HG03521 (cell line): ENCODE results near the gene UBA7.

Source experiments
- ATAC-seq: cut with Tn5 transposase; IDR thresholded peaks from one replicate; pipeline ENCODE4 v1.9.1; 2021; ENCODE audit warnings: mild to moderate bottlenecking, moderate library complexity; ENCODE audit not compliant: unreplicated experiment

The UBA7 gene

DNA sequence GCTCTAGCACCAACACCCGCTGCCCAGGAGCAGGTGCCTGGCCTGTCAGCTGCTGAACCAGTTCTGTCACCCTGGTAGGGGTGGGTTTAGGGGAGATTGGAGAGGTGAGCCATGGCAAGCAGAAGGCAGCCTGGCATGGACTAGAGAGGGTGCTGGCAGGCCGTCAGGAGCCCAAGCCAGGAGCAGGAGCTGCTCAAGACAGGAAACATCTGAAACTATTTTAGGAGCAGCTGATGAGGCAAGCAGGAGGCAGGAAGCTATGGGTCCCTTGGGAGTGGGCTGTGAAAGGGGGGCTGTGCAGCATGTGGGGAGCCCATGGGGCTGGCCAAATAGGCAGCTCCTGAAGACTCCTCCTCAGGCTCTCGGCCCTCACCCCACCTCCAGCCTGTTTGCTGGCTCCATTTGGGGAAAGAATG, 8.4 kb downstream of the UBA7 start:
- ATAC-seq = no peak

DNA sequence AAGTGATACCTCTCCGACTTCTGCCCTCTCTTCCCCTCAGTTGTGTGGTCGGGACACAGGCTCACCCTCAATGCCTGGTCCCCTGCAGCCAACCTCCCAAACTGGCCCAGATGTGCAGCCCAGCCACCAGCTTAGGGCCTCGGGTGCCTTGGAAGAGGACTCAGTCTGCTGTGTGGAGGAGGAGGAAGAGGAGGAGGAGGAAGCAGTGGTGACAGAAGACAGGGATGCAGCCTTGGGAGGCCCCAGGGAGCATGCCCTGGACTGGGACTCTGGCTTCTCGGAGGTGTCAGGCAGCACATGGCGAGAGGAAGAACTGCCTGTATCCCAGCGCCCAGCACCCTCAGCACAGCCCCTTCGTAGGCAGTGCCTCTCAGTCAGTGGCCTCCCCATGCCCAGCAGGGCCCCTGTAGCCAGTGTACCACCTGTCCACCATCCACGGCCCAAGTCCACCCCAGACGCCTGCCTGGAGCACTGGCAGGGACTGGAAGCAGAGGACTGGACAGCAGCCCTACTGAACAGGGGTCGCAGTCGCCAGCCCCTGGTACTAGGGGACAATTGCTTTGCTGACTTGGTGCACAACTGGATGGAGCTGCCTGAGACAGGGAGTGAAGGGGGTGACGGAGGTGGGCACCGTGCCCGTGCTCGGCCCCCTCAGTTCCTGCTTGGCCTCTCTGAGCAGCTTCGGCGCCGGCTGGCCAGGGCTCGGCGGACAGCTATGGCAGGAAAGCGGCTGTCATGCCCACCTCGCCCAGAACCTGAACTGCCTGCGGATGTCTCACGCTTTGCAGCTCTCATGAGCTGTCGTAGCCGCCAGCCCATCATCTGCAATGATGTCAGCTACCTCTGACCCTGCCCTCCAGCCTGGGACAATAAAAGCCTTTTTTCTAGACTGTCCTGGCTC, 9.4 kb downstream of the UBA7 start:
- no peak for ATAC-seq

DNA sequence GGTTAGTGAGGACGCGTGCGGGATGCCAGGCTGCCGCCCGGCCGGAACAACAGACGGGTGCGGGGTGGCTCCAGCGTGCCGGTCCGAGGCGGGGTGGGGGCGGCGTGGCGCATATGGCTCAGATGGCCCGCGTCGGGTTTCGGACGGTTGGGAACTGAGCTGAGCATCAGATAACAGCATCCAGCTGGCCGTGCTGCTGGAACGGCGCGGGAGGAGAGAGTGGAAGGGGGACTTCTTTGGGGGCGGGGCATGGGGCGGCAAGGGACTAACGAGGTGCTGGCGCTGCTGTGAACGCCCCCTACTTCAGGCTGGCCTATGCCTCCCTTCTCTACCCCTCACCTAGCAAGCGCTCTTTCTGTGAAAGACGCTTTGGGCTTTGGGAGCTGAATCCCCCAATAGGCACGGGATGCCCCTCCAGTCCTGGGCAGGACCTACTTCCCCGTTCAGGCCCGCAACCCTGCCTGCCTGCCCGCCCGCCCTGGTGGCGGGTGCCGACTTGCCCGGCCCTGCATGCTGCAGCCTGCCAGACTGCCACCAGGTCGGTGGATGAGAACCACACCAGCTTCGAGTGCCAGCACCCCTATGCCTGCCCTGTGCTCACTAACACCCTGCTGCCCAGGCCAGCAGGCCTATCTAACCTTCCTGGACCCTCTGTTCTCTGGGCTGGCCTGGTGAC, 10.2 kb downstream of the UBA7 start:
- ATAC-seq = no peak

DNA sequence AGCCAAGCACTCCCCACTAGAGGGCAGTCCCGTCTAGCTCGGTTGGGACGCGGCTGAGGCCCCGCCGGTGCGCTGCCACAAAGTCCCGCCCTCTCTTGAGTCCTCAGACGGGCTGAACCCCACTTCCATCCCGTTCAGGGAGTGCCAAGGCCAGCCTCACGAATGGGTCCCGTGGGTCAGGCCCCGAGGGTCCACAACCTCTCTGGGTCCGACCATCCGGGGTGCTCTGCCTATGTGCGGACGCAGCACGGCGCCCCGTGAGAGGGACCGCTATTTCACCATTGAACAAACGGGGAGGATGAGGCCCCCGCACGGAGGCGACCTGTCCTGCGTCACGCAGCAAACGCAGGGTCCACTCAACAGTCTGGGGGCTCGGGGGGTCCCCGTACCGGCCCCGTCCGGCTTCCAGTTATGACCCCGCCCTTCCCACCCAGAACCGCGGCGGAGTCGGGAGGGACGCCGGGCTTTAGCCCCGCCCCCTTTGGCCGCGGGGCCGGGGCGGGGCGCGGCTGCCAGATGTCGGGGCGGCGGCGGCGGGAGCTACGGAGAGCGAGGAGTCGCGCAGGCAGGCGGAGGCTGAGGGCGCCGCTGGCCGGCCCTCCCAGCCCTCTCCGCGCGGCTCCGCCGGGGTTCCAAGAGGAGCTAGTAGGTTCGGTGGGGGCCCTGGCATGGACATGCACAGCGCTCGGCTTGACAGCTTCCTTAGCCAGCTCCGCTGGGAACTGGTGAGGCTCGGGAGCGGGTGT, 10.9 kb downstream of the UBA7 start, which contains the start of gene INKA1:
Gene INKA1 (plus strand): TSS at position 543 of the 746 bp plus-strand sequence. CDS start 132 bp downstream, at position 675.
- ATAC-seq = peak; percentile 57

DNA sequence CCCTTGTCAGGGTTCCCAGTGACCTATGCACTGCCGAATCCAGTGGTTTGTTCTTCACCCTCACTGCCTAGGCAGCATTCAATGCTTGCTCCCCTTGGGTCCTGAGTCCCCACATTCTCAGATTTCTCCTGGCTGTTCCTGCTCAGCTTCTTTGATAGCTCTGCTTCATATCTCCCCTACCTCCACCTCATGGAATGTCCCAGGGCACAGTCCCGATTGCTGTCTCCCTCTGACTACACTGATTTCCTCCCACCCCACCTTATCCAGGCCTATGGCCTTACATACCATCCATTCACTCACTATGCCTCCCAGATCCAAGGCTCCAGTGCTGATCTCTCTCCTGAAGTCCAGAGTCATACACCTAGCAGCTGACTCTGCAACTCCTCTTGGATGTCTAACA, 12.6 kb downstream of the UBA7 start:
- no peak for ATAC-seq

DNA sequence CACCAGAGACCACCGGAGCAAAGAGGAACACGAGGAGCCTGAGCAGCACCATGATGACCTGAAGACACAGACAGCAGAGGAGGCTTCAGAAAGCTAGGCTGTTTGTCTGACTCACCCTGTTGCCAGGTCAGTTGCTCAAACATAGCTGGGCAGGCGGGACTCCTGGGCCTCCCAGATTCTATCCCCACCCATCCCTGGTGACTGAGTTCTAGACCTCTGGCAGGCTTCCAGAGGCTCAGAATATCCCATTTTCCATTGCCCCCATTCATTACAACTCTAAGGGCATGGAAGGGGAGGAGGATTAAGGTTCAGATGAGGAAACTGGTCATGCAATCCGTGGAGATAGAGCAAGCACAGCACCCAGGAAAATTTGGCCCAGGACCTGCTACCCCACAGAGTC, 14.0 kb downstream of the UBA7 start, which contains the start of gene CDHR4:
Gene CDHR4 (minus strand): TSS at position 113 of the 400 bp plus-strand sequence. CDS start 61 bp downstream, at position 52.
- ATAC-seq = no peak

DNA sequence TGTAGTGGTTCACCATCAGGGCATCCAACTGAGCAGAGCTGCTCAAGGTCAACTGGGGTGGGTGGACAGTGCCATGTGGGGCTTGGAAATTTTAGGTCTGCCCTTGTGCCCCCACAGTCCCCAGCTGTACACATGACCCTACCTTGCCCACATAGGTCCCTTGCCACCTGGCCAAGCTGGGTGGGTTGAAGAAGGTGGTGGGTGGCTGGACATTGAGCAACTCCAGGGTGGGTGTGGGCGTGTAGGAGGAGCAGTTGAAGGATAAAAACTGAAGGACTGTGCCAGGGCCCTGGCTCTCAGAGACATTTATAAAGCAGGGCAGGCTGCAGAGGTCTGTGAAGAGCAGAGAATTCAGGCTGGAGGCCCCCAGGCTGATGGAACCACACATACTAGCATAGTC, 14.6 kb downstream of the UBA7 start:
- ATAC-seq = no peak

DNA sequence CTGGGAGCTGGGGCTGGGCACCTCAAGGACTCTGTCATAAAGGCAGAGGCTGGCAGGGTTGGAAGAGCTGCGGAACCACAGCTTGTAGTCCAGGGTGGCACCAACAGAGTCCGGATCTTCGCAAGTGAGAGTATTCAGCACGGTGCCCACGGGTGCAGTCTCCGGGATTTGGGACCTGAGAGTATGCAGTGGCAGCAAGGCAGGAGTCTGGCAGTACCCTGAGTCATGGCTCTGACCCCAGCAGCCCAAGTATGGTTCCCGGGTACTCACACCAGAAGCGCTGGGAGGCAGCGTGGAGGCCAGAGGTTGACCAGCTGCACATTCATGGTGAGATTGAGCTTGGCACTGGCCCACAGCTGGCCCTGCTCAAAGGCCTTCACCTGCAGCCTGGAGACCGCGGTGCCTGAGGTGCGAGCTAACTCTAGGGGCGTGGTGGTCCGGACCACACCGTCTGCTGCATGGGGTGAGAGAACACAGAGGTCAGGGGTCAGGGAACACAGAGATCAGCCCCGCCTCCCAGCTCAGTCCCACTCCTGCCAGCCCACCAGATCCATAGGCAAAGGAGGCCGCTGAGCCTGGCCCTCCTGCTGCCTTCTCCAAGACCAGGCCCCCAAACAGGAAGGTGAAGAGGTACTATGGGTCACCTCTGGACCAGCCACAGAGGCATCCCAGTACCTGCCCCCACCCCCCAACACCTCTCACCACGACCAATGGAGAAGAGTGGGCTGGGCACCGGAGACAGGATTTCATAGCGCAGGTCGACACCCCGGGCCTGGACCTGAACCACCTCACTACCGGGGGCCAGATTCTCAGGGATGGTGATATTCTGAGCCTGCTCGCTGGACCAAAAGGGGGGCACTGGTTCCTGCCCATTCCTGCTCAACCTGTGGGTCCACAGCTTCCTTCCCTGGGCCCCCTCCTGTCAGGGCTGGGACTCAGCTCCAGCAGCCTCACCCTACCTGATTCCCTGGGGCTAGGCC, 18.5 kb downstream of the UBA7 start:
- no peak for ATAC-seq

DNA sequence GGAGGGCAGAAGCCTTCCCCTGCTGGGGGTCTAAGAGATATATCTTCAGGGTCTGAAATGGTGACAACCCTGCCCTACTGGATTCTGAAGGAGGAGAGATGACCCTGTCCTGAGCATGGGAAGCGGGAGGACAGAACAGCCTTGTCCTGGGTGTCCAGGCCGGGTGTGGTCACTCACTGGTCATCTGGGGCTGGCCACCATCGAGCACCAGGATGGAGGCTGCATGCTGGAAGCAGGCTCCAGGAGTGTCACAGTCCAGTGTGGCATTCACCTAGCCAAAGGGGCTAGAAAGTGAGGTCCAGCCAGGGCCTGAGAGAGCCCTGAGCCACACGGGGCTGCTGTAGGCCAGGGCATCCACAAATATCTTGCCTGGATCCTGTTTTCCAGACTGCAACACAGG, 19.3 kb downstream of the UBA7 start:
- ATAC-seq = no peak

DNA sequence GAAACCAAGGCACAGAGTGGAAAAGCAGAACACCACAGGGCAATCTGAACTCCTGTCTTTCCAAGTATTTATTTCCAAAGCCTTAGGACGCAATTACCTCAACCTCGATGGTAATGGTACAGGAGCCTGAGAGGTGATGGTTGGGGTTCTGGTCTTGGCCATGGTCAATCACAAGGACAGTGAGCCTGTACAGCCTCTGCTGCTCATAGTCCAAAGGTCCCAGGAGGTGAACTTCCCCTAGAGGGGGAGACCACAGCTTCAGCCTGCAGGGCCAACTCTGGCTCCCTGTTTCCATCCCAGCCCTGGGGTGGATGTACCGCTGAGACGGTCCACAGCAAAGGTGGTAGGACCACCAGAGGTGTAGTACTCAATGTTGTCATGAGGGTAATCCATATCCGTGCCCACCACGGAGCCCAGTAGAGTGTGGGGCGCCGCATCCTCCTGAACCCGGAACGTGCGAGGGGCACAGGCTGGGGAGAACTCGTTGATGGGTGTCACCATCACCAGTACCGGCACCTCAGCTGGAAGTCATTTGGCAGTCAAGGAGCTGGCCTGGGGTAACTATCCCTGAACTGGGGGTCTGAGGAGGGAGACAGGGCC, 20.2 kb downstream of the UBA7 start:
- ATAC-seq = no peak

DNA sequence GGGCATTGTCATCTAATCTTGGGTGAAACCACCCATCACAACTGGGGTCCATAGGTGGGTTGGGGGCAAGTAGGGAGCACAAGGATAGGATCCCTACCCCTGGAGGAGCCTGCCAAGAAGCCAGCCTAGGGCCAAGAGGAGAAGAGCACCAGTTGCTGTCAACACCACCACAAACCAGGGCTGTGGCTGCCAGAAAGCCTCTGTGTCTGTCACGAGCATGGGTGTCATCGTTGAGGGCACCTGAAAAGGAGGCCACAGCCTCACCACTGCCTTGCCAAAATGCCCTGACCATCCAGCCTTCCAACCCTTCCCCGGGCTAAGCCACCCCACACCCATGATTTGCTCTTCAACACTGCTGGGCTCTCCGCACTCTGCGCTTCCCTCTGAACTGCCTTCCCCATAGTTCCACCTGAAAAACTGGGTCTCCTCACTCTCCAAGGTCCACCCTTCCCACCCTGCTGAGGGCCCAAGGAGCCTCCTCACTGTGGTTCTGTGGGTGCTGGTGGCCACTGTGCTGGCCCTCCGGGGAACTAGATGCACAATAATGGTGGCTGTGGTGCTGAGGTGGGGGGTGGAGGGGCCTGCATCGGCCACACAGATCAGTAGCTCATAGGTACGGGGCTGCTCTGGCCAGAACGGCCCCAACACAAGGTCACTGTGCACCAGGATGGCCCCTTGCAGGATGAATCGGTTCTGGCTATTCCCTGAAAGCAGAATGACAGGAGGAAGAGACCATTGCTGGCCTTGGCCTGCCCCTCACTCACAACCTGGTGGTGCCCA, 21.2 kb downstream of the UBA7 start:
- no peak for ATAC-seq

DNA sequence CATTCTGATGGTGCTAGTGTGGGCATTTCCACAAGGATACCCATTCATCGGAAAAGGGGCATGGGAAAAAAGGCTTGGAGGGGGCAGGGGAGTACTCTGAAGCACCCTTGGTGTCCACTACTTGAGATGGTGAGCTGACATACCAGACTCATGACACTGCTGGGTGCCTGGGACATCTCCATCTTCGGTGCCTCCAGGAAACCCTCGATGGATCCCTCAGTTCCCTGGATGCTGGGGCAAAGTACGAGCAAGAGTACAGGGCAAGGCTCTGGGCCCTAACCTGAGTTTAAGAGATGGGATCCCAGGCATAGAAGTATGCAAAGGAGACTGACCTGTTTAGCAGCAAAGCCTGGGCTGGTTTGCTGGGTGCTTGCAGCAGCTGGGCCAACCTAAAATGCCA, 22.2 kb downstream of the UBA7 start:
- ATAC-seq = no peak

DNA sequence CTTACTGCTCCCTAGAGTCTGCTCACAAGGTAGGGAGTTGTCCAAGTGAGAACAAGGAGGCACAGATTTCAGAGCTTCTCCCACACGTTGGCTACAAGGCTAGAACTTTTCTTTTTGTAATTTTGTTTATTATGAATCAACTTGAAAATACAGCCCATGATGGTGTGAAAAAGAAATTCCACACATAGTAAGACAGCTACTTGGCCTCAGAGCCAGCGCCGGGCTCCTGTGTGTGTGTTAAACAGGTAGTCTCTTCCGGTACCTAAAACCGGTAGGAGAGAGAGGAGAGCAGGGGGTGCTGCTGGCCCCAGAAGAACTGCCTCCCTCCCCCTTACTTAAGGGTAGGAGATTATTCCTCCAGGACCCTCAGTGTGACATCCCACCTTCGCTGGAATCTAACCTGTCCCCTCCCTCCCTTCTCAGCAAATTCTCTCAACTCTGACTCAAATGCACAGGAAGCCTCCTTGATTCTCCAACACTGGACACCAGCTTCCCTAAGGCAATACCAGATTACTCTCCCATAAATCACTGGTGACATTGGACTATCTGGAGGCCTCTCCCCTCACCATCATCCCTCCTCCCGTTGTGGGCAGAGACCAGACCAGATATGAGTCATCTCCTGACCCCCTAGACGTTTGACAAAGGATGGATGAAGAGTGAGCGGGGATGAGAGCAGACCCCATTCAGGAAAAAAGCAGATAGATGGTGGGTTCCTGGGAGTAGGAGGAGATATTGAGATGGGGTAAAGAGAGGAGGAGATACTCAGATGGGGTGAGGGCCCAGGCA, 22.9 kb downstream of the UBA7 start:
- ATAC-seq = no peak

DNA sequence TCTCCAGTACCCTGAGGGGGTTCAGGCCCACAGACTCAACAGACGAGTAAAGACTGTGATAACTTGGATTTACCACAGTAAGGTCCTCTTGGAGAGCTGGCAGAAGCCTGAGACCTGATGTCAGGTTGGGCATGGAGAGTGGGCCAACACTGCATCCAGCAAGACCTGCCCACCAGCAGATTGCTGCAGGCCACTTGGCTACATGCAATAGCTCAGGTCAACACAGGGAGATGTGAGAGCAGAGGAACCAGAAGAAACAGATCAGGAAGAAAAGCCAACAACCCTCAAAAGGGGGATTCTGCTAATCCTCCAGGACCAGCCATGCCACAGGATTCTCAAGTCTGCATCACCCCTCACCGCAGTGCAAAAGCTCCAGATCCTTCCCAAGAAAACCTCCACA, 25.7 kb downstream of the UBA7 start:
- ATAC-seq = no peak

DNA sequence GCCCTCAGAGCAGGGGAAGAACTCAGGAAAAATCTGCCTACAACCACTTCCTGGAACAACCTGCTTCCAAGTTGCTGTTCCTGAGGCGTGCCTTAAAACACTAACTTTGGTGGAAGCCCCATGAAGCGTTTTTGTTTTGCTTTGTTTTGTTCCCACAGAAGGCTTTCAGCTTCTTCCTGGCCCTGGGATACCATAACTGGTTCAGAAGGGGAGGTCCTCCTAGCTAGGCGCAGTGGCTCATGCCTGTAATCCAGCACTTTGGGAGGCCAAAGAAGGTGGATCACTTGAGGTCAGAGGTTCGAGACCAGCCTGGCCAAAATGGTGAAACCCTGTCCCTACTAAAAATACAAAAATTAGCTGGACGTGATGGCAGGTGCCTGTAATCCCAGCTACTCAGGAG, 26.2 kb downstream of the UBA7 start:
- no peak for ATAC-seq

DNA sequence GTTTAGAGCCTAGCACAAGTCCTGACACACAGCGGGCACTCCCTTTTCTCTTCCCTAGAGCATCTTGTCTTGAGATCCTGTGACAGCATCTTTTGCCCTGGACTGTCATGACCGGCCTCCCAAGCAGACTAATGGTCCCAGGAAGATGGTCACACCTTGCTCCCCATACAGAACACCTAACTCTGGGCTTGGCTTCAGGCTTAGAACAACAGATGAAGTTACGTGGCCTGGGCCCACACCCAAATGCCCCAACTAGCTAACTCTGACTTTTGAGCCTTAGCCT, 26.6 kb downstream of the UBA7 start:
- no peak for ATAC-seq

DNA sequence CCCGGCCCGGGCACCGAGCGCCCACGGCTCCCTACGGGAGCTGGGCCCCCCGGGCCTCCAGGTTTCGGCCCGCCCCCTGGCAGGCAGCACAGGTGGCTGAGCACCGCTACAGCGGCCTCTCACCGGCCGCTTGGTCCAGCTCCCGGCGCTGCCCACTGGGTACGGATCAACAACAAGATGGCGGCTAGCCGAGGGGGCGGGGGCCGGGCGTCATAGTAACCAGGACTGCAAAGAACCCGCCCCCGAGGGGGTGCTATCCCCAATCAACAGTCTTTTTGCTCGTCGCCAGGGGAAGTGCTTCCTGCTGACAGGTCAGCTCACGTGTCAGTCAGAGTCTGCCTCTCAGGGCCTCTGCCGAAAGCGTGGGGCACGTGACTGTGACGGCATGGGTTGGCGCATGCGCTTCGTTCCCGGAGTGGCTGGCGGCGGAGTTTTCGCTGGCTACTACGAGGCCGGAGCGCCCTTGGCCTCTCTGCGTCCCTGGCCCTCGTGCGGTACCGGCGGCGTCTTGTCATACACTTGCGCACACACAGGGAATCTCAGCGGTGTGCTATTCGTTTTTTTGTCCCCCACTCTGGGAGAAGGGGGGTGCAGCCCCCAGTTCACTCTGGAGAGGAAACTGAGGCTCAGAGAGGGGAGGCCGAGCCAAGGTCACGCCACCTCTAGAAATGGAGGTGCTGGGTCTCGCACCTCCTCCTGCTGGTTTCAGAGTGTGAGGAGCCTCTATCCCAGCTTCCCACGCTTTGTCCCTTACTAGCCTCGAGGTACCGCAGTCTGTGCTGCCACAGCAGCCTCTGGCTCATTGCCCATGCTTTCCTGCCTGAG, 27.2 kb downstream of the UBA7 start, which contains the start of gene IP6K1:
Gene IP6K1 (minus strand): TSS at position 186 of the 825 bp plus-strand sequence. CDS start 38,502 bp downstream, outside the sequence.
- peak; percentile 97 for ATAC-seq
